Measurements from ENCODE around the gene PDE8A.

DNA sequence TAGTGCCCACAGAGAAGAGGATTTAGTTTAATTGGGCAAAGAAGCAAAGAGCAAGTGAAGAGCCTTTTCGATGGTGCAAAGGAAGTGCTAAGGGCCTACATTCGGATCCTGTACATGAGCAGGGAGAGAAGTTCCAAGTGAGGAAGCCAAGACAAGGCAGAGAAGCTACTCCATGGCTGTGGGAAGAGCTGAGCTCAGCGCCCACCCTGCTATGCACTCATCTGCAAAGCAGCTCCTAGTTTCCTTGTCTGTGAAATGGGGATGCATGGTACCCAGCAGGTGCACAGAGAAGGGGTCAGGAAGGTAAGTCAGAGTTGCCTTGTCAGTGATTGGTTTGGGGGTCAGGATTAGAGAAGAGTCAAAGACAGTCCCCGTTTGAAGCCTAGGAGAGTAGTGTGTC is 126.5 kb downstream of the PDE8A start:
- TF ChIP-seq POLR2AphosphoS5 (IDR thresholded peaks at IDR 0.05; ENCODE audit: low read depth) (no peak), ZNF331 (CRISPR knock-in tag; IDR thresholded peaks at IDR 0.05; ENCODE audit: low read depth) (no peak), EZH2 (IDR thresholded peaks at IDR 0.05; ENCODE audit: low read depth, unreplicated experiment) (no peak), NANOG (IDR thresholded peaks at IDR 0.05; ENCODE audit: borderline replicate concordance) (no peak), EZH2phosphoT487 (IDR thresholded peaks at IDR 0.05; ENCODE audit: unreplicated experiment) (no peak), ZNF114 (CRISPR knock-in tag; IDR thresholded peaks at IDR 0.05) (no peak), CREB1 (CRISPR knock-in tag; IDR thresholded peaks at IDR 0.05; ENCODE audit: low read depth) (no peak)
- TF ChIP-seq, protein P1, sequence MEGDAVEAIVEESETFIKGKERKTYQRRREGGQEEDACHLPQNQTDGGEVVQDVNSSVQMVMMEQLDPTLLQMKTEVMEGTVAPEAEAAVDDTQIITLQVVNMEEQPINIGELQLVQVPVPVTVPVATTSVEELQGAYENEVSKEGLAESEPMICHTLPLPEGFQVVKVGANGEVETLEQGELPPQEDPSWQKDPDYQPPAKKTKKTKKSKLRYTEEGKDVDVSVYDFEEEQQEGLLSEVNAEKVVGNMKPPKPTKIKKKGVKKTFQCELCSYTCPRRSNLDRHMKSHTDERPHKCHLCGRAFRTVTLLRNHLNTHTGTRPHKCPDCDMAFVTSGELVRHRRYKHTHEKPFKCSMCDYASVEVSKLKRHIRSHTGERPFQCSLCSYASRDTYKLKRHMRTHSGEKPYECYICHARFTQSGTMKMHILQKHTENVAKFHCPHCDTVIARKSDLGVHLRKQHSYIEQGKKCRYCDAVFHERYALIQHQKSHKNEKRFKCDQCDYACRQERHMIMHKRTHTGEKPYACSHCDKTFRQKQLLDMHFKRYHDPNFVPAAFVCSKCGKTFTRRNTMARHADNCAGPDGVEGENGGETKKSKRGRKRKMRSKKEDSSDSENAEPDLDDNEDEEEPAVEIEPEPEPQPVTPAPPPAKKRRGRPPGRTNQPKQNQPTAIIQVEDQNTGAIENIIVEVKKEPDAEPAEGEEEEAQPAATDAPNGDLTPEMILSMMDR (conservative IDR thresholded peaks at IDR 0.05; ENCODE audit: low read depth in 2 of 2): no peak
- TF ChIP-seq, protein P2, sequence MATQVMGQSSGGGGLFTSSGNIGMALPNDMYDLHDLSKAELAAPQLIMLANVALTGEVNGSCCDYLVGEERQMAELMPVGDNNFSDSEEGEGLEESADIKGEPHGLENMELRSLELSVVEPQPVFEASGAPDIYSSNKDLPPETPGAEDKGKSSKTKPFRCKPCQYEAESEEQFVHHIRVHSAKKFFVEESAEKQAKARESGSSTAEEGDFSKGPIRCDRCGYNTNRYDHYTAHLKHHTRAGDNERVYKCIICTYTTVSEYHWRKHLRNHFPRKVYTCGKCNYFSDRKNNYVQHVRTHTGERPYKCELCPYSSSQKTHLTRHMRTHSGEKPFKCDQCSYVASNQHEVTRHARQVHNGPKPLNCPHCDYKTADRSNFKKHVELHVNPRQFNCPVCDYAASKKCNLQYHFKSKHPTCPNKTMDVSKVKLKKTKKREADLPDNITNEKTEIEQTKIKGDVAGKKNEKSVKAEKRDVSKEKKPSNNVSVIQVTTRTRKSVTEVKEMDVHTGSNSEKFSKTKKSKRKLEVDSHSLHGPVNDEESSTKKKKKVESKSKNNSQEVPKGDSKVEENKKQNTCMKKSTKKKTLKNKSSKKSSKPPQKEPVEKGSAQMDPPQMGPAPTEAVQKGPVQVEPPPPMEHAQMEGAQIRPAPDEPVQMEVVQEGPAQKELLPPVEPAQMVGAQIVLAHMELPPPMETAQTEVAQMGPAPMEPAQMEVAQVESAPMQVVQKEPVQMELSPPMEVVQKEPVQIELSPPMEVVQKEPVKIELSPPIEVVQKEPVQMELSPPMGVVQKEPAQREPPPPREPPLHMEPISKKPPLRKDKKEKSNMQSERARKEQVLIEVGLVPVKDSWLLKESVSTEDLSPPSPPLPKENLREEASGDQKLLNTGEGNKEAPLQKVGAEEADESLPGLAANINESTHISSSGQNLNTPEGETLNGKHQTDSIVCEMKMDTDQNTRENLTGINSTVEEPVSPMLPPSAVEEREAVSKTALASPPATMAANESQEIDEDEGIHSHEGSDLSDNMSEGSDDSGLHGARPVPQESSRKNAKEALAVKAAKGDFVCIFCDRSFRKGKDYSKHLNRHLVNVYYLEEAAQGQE (IDR thresholded peaks at IDR 0.05; ENCODE audit: unreplicated experiment): no peak
